Activated CD8-positive, alpha-beta memory T cell treated with anti-CD3 and anti-CD28 coated beads for 24 hours (primary cell): ENCODE measurements around the gene ASB16.

ENCODE experiments used
- DNase-seq: peaks from one replicate; pipeline ENCODE4 v3.0.0-alpha.2; 2020

Gene ASB16

GRCh38 chr17:44211281-44212265, 41.1 kb downstream of the ASB16 start:
- DNase-seq = no peak

GRCh38 chr17:44212507-44213402, 42.3 kb downstream of the ASB16 start:
- DNase-seq = no peak

GRCh38 chr17:44213403-44214229, 43.1 kb downstream of the ASB16 start:
- no peak for DNase-seq

GRCh38 chr17:44214230-44214494, 43.7 kb downstream of the ASB16 start:
- no peak for DNase-seq

GRCh38 chr17:44214896-44215295, 44.4 kb downstream of the ASB16 start:
- DNase-seq = no peak

- no peak for DNase-seq
Observed at GRCh38 chr17:44216173-44216572, 45.7 kb downstream of the ASB16 start.

- no peak for DNase-seq
Observed at GRCh38 chr17:44216694-44217093, 46.2 kb downstream of the ASB16 start.

- peak; percentile 73 for DNase-seq
Observed at GRCh38 chr17:44217738-44218343, 47.3 kb downstream of the ASB16 start.

- DNase-seq = peak; percentile 94
Observed at GRCh38 chr17:44218344-44219107, 48.0 kb downstream of the ASB16 start.

- peak; percentile 86 for DNase-seq
Observed at GRCh38 chr17:44219108-44219615, 48.7 kb downstream of the ASB16 start.

- DNase-seq = peak; percentile 87
Observed at GRCh38 chr17:44219616-44220212, 49.2 kb downstream of the ASB16 start, which contains the start of gene UBTF. Gene UBTF, minus strand, starts transcription at chr17:44219675. Its CDS starts 1,446 bp downstream, at chr17:44218229.

GRCh38 chr17:44220213-44221083, 49.9 kb downstream of the ASB16 start:
- DNase-seq = peak; percentile 88

- DNase-seq = peak; percentile 86
Observed at GRCh38 chr17:44221084-44221861, 50.8 kb downstream of the ASB16 start.

- DNase-seq = peak; percentile 76
Observed at GRCh38 chr17:44221862-44222111, 51.3 kb downstream of the ASB16 start.

GRCh38 chr17:44222112-44222869, 51.8 kb downstream of the ASB16 start:
- DNase-seq = peak; percentile 77

GRCh38 chr17:44223541-44224071, 53.1 kb downstream of the ASB16 start:
- DNase-seq = no peak
